VCaP (cell line): ENCODE measurements around the gene CSPG4.
"Not testable (repeated sequence)": the region's sequence is repeated elsewhere in the genome, so short reads cannot be mapped to it uniquely, and the experiment has no call there.

Experiments
- H3K27ac ChIP-seq: fragments of 450-650 bp; 2 replicates; pipeline ENCODE4 v1.5.1; 2017
- TF ChIP-seq, protein P1 (sequence below): fragments of 450-650 bp; conservative IDR thresholded peaks from 2 replicates; pipeline ENCODE4 v1.5.1; 2017; ENCODE audit warnings: mild to moderate bottlenecking, moderate library complexity

The CSPG4 gene

DNA sequence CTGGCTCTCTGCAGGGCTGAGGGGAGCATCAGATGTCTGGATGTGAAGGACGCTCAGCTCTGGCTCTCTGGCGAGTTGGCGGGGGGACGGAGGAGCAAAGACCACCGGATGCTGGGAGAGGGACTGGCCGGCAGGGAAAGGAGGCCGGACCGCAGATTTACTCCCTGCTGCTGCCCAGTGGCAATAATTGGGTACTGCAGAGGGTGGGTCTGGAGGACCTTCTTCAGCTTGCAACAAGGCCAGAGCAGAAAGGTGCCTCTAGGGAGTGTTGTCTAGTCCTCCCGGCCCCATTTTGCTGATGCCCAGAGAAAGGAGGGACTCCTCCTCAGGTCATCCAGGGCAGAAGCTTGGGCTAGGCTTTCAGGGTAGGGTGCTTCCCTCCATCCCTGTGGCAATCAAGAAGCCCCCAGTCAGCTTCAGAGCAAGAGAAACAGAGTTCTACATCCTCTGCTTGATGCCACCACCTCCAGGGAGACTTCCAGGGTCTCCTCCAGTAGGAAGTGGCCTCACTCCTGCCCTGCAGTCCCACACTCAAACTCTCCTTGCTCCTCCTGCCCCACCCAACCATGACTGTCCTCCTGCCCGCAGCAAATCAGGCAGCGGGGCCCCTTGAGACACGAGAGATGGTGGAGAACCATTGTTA is 20.3 kb upstream of the CSPG4 start:
- no peak overlapping the region for H3K27ac ChIP-seq
- TF ChIP-seq, protein P1, sequence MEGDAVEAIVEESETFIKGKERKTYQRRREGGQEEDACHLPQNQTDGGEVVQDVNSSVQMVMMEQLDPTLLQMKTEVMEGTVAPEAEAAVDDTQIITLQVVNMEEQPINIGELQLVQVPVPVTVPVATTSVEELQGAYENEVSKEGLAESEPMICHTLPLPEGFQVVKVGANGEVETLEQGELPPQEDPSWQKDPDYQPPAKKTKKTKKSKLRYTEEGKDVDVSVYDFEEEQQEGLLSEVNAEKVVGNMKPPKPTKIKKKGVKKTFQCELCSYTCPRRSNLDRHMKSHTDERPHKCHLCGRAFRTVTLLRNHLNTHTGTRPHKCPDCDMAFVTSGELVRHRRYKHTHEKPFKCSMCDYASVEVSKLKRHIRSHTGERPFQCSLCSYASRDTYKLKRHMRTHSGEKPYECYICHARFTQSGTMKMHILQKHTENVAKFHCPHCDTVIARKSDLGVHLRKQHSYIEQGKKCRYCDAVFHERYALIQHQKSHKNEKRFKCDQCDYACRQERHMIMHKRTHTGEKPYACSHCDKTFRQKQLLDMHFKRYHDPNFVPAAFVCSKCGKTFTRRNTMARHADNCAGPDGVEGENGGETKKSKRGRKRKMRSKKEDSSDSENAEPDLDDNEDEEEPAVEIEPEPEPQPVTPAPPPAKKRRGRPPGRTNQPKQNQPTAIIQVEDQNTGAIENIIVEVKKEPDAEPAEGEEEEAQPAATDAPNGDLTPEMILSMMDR: peak; percentile 89

DNA sequence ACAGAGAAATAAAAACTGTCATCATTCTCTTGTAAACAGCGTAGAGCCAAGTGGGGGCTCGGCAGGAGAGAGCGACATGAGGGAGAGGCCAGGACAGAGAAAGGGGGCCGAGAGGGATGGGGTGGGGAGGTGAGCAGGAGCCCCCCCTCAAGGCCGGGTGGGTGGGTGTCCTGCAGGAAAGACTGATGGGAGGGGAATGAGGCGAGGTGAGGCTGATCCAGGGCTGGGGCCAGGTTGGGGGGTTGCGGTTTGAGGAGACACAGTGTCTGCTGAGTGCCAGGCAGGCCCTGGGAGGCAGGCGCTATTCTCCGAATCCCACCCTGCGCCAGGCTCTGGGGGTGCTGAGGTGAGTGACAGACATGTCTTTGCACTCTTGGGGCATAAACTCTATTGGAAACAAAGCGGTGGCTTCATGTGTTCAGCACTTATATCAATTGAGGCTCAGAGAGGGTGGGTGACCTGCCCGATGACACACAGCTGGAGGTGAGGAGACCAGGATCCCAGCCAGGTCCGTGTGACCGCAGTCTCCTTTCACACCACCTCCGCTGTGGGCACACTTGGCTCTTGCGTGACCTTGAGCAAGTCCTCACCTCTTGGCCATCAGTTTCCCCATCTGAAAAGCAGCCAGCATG is 19.6 kb upstream of the CSPG4 start:
- H3K27ac ChIP-seq: no peak overlapping the region

DNA sequence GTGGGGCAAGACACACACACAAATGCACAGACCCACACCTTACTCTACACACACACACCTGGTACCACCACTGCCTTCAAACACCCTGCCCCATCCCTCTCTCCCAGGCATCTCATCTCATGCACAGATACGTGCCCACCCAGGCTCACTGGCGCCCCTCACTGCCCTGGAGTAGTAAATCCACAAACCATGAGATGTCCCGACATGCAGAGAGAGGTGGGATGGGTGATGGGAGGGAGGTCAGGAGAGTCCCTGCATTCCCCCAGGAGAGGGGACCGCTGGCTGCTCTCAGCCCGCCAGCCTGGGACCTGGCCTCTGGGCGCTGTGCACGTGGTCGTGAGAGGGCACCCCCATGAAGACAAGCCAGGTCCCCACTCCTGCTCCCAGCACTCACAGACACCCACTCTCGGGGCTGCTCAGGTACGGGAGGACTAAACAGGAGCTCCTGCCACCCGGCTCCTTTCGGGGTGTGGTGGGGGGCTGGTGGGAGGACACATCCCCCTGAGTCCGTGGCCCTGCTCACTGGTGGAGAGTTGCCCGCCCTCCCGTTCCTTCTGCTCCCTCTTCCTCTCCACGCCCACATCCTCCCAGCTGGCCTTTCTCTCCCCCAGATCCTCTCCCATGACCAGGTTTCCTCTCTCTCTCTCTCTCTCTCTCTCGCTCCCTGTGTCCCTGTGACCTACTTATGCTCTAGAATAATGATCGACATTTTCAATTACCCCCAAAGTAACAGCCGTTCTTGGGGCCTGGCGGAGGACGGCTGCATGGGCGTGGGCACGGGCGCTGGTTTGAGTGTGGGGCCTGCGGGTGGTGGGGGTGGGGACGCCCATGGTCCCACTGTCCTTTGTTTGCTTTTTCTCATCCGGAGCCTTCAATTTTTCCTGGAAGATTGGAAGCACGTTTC is 18.9 kb upstream of the CSPG4 start:
- TF ChIP-seq, protein P1: no peak
- no peak overlapping the region for H3K27ac ChIP-seq

More for the DNA sequence above, 19.6 kb upstream of the CSPG4 start:
- TF ChIP-seq, protein P1: no peak

DNA sequence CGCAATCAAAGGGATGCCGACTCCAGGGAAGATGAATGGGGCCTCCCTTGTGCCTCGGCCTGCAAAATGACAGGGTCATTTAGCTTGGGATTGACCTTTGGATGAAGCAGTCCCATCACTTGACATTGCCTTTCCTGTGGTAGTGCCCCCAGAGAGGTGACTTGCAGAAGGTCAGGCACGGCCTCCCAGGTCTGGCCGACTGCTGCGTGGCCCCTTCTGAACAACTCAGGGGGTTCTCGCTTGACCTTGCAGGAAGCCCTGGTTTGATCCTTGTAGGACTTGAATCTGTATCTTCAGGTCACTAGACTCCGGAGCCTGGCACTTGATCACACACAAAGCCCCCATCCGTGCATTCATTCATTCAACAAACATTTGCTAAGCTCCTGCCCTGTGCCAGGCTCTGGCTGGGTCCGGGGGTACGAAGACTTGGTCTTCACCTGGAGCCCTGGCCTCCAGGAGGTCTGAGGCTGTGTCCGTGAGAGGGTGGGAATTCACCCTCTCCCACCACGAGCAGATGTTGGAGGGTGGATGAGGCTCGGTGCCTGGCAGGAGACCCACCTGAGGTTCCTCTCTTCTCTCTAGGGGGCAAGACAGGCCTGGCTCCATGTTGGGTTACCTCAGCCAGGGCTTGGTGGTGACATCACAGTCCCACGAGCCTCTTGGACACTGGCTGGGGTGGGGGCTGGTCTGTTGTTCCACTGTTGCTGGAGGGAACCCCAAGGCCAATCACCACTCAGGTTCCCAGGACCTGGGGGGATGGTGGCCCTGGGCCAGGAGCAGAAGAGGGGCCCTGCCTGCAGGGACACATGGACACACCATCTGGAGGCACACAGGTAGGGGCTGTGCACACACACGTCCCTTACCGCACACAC is 18.0 kb upstream of the CSPG4 start:
- H3K27ac ChIP-seq: not testable (repeated sequence)

DNA sequence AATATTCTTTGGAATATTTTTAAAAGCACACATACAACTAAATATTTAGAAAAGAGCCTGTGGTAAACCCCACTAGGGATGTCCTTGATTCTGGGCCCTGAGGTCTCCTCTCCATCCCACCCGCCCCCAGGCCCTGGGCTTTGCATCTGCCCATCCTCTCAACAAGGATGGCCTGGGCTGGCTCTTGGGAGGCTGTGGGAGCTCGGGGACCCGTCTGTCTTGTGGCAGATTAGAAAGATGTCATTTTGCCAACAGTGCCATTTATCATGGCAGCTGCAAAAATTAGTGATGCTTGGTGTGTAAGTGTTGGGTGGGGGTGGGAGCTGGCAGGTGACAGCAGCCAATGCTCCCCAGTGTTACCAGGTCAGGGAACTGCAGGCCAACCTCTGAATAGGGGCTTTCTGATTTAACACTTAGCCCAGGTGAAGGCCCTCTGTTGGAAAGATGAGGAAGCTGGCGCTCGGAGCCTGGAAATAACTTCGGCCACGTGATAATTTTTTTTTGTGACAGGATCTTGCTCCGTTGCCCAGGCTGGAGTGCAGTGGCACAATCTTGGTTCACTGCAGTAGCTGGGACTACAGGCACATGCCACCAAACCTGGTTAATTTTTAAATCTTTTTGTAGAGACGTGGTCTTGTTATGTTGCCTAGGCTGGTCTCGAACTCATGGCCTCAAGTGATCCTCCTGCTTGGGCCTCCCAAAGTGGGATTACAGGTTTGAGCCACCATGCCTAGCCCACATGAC is 16.9 kb upstream of the CSPG4 start:
- no peak overlapping the region for H3K27ac ChIP-seq
- TF ChIP-seq, protein P1: no peak

DNA sequence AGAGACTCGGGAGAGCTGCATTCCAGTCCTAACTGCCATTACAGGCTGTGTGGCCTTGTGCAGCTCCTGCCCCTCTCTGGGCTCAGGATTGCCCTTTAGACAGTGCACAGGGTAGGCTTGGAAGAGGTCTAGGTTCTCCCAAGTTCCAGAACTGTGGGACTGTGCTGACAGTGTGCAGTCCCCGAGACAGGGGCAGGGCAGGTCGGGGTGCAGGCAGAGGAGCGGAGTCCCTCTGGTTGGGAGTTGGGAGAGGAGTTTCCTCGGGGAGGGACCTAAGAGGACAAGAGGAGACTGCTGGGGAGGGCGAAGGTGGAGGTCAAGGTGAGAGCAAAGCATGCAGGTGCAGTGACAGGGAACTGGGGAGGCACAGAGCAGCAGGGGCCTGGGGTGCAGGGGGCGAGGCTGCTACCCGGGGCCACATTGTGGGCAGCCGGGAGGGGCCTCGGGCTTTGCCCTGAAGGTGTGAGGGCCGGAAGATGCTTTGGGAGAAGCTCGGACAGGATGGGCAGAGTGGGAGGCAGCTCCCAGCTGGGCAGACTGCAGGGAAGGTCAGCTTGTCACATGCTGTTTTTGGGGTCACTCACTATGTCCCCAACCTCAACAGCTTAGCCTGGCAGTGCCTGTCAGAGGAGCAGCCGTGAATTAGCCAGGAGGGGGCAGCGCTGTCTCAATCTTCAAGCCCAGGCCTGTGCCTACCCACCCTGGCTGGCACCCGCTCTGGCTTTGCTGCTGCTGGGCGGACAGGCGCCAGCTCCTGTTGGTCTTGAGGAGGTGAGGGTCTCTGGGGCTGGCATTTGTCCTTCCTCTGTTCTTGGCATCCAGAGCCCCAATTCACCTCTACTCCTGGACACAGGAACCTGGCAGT is 15.4 kb upstream of the CSPG4 start:
- TF ChIP-seq, protein P1: peak; percentile 73
- H3K27ac ChIP-seq: no peak overlapping the region
